ENCODE results near the gene SERPINA4.

Gene SERPINA4

GRCh38 chr14:94564381-94564780 lies 3.1 kb downstream of the SERPINA4 start:
- Histone ChIP-seq H3K9ac (ENCODE audit: low read depth, low read length, poor library complexity, severe bottlenecking) (no peak overlapping the region), H3K9me2 (replicated peaks; ENCODE audit: low read depth, low read length) (no peaks in the 10 kb centered on the region), H3F3A (ENCODE audit: low read depth) (no peaks in the 10 kb centered on the region), H3K4me1 (ENCODE audit: insufficient read depth, low read length, poor library complexity, severe bottlenecking) (no peaks in the 10 kb centered on the region), H2AFZ (ENCODE audit: low read length) (no peak overlapping the region), H3K4me3 (ENCODE audit: low read length, poor library complexity, severe bottlenecking) (no peak overlapping the region), H3K4me2 (ENCODE audit: low read depth, low read length, poor library complexity, severe bottlenecking) (no peak overlapping the region), H3K9me3 (ENCODE audit: insufficient read depth, low read depth, low read length) (peaks cover 4% of the 10 kb centered on the region; the same call in 1 of the 2 replicates), H3K36me3 (ENCODE audit: insufficient read depth, low read length) (no peaks in the 10 kb centered on the region), H3K27me3 (ENCODE audit: insufficient read depth, low read length, poor library complexity, severe bottlenecking) (no peaks in the 10 kb centered on the region), H4K20me1 (ENCODE audit: insufficient read depth, low read length, poor library complexity, severe bottlenecking) (no peaks in the 10 kb centered on the region), H3K79me2 (ENCODE audit: insufficient read depth, low read length) (no peaks in the 10 kb centered on the region)
- no peak for TF ChIP-seq EZH2phosphoT487 (IDR thresholded peaks at IDR 0.05; ENCODE audit: borderline replicate concordance)
- TF ChIP-seq CTCF (conservative IDR thresholded peaks at IDR 0.05; ENCODE audit: low read length), result no peak

- H3K79me2 ChIP-seq (ENCODE audit: insufficient read depth, low read length), result no peaks in the 10 kb centered on the region
- H3K4me1 ChIP-seq (ENCODE audit: insufficient read depth, low read length, poor library complexity, severe bottlenecking), result no peaks in the 10 kb centered on the region
- no peaks in the 10 kb centered on the region for H3K36me3 ChIP-seq (ENCODE audit: insufficient read depth, low read length)
- H3K9me2 ChIP-seq (replicated peaks; ENCODE audit: low read depth, low read length), result no peaks in the 10 kb centered on the region
- peaks cover 4% of the 10 kb centered on the region; the same call in 1 of the 2 replicates for H3K9me3 ChIP-seq (ENCODE audit: insufficient read depth, low read depth, low read length)
- no peaks in the 10 kb centered on the region for H3K27me3 ChIP-seq (ENCODE audit: insufficient read depth, low read length, poor library complexity, severe bottlenecking)
- H3K4me2 ChIP-seq (ENCODE audit: low read depth, low read length, poor library complexity, severe bottlenecking), result no peak overlapping the region
- no peak overlapping the region for H2AFZ ChIP-seq (ENCODE audit: low read length)
- no peaks in the 10 kb centered on the region for H3F3A ChIP-seq (ENCODE audit: low read depth)
- no peak overlapping the region for H3K9ac ChIP-seq (ENCODE audit: low read depth, low read length, poor library complexity, severe bottlenecking)
- H4K20me1 ChIP-seq (ENCODE audit: insufficient read depth, low read length, poor library complexity, severe bottlenecking), result no peaks in the 10 kb centered on the region
- H3K4me3 ChIP-seq (ENCODE audit: low read length, poor library complexity, severe bottlenecking), result no peak overlapping the region
- TF ChIP-seq EZH2phosphoT487 (IDR thresholded peaks at IDR 0.05; ENCODE audit: borderline replicate concordance) (no peak), CTCF (conservative IDR thresholded peaks at IDR 0.05; ENCODE audit: low read length) (no peak)
Observed at GRCh38 chr14:94568186-94568585, 6.9 kb downstream of the SERPINA4 start.

- no peaks in the 10 kb centered on the region for H3F3A ChIP-seq (ENCODE audit: low read depth)
- no peaks in the 10 kb centered on the region for H4K20me1 ChIP-seq (ENCODE audit: insufficient read depth, low read length, poor library complexity, severe bottlenecking)
- no peaks in the 10 kb centered on the region for H3K27me3 ChIP-seq (ENCODE audit: insufficient read depth, low read length, poor library complexity, severe bottlenecking)
- TF ChIP-seq EZH2phosphoT487 (IDR thresholded peaks at IDR 0.05; ENCODE audit: borderline replicate concordance), result no peak
- TF ChIP-seq CTCF (conservative IDR thresholded peaks at IDR 0.05; ENCODE audit: low read length), result no peak
- peaks cover 4% of the 10 kb centered on the region; the same call in 1 of the 2 replicates for H3K9me3 ChIP-seq (ENCODE audit: insufficient read depth, low read depth, low read length)
- no peaks in the 10 kb centered on the region for H3K9me2 ChIP-seq (replicated peaks; ENCODE audit: low read depth, low read length)
- H3K4me1 ChIP-seq (ENCODE audit: insufficient read depth, low read length, poor library complexity, severe bottlenecking), result no peaks in the 10 kb centered on the region
- H2AFZ ChIP-seq (ENCODE audit: low read length), result no peak overlapping the region
- no peak overlapping the region for H3K4me2 ChIP-seq (ENCODE audit: low read depth, low read length, poor library complexity, severe bottlenecking)
- no peak overlapping the region for H3K4me3 ChIP-seq (ENCODE audit: low read length, poor library complexity, severe bottlenecking)
- no peak overlapping the region for H3K9ac ChIP-seq (ENCODE audit: low read depth, low read length, poor library complexity, severe bottlenecking)
- no peaks in the 10 kb centered on the region for H3K36me3 ChIP-seq (ENCODE audit: insufficient read depth, low read length)
- H3K79me2 ChIP-seq (ENCODE audit: insufficient read depth, low read length), result no peaks in the 10 kb centered on the region
Observed at GRCh38 chr14:94569381-94570001, 8.2 kb downstream of the SERPINA4 start.

Measured in Loucy (cell line).